HG03442 (cell line): ENCODE results near the gene SS18L1.
A peak's percentile ranks its signal among the peaks of the same experiment; 100 is the strongest.
"Not testable (repeated sequence)": the region's sequence is repeated elsewhere in the genome, so short reads cannot be mapped to it uniquely, and the experiment has no call there.

Experiments used
- ATAC-seq: cut with Tn5 transposase; IDR thresholded peaks from one replicate; pipeline ENCODE4 v1.9.1; 2021; ENCODE audit warnings: mild to moderate bottlenecking, moderate library complexity; ENCODE audit not compliant: unreplicated experiment

SS18L1 gene

GRCh38 chr20:62143081-62143956 lies at the start of gene SS18L1, which contains the start of gene PSMA7:
Gene SS18L1, plus strand, starts transcription at chr20:62143769. Its CDS starts 52 bp downstream, at chr20:62143821.
Gene PSMA7, minus strand, starts transcription at chr20:62143394. Its CDS starts 91 bp downstream, at chr20:62143303.
- peak; percentile 68 for ATAC-seq

DNA sequence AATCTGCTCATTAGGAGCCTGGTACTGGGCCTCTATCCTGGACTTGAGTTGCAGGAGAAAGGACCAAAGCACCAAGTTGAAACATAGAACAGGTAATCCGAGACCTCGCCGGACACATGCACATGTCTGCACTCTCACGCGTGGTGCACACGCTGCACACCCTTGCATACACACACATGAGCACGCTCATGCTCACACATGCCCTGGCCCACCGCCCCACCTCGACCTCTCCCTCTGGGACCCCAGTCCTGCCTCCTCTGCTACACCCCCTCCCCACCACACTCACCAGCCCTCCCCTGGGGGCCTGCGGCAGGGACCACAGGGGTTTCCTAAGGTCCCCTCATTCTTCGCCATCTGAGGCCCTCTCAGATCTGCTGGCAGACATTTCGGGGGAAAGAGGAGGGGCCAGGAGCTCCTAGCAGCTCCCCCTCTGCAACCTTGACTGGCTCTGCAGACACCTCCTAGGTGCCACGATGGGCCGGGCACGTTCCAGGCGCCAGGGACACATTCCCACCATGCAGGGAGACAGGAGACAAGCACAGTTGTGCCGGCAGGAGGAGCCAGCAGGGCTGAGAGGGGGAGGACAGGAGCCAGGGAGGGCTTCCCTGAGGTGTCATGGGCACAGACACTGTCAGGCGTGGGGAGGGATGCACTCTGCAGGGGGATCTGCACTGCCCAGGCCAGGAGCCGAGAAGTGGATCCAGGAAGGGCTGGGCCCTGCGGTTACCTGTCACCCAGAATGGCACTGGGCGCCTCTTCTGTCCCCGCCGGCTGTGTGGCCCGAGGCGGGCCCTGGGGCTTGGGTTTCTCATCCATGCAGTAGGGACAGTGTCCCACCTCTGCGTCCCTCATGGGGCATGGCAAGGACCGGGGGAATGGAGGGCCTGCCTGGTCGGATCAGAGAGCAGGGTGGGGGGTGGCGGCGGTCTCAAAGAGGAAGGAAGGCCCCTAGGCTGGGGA lies 46.9 kb upstream of the SS18L1 start:
- ATAC-seq: no peak

DNA sequence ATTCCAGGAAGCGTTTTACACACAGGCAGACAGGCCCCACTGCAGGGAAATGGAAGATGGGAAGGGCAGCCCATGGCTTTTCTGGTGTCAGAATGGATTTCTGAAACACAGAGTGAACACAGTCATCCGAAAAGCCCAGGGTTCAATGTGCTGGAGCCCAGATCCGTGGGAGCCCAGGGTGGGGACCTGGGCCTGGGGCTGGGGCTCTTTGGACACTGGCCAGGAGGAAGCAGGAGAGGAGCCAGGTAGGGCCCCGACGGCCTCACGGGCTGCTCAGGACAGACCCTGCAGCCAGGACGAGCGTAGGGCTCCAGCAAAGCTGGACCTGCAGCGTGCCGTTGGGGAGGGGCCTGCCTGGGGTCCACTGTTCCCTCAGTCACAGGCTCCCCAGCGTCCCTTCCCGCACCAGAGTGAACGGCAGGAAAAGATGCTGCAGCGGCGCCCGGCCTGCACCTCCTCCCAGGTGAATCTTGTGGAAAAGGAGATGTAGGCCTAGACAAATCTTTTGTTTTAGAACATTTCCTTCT lies 45.6 kb upstream of the SS18L1 start:
- ATAC-seq: no peak

DNA sequence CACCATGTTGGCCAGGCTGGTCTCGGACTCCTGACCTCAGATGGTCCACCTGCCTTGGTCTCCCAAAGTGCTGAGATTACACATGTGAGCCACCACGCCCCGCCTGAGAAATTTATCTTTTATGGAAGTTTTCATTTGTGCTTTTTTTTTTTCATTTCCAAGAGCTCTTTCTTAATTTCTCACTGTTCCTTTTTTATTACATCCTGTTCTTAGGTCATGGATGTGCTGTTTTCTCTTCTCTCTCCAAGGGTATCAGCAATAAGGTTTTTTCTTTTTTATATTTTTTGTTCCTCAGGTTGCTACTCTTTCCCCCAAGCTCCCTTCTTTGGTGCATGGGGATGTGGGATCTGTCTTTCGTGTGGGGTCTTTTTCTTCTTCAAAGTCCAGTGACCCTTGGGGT lies 42.5 kb upstream of the SS18L1 start:
- ATAC-seq: no peak

DNA sequence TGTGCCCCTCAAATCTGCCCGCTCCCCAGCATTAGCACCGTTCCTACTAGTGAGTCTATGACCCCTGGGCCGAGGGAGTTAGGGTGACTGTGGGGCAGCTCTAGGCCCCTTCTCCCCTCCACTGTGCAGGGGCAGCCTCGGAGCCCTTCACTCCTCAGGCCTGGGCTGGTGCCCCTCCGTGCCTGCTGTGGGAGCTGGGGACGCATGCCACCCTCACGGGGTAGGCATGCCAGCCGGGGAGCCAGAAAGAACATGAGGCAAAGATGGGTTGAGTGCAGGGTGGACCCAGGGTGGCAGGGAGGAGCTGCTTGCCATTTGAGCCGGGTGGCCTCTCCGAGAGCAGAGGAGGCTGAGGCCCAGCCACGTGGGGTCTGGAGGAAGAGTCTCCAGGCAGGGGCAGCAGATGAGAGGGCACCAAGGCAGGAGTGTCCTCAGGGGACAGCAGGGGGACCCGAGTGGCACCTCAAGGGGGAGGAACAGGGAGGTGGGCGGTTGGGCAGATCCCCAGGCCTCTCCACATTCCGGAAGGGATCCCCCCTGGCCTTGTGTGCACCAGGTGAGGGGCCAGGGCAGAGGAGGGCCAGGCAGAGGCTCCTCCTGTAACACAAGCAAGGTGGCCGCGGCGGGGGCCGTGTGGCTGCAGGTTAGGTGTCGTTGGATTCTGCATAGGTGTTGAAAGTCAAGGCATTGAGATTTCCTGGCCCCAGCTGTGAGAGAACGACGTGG lies 39.9 kb upstream of the SS18L1 start:
- no peak for ATAC-seq

GRCh38 chr20:62104234-62104789 lies 39.3 kb upstream of the SS18L1 start:
- no peak for ATAC-seq

DNA sequence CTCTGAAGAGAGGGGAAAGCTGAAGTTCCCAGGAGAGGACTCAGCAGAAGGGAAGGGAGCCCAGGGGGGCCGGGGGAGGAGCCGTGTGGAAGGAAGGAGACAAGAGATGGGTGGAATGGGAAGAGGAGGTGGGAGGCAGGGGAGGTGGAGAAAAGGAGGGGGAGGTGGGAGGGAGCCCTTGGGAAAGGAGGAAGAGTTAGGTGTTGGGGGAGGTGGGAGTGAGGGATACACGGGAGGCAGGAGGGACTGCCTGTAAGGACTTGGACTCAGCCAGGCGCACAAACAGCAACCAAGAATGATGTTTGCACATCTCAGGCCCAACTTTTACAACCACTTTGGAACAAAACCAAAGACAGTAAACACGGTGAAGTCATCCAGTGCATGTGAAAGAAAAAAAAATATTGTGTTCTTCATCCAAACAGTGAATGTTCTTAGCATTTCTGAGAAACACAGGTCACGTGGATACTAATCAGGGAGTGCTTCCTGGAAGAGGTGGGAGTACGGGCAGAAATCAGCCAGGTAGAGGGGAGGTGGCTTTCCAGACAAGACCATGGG lies 38.7 kb upstream of the SS18L1 start:
- ATAC-seq: no peak

DNA sequence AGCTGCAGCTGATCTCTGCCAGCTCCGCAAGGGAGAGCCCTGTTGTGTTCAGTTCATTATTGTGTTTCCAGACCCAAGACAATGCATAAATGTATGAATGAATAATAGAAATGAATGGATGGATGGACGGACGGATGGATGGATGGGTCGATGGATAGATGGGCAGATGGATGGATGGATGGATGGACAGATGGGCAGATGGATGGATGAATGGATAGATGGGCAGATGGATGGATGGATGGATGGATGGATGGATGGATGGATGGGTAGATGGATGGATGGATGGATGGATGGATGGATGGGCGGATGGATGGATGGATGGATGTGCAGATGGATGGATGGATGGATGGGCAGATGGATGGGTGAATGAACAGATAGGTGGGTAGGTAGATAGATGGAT lies 38.0 kb upstream of the SS18L1 start:
- no peak for ATAC-seq

DNA sequence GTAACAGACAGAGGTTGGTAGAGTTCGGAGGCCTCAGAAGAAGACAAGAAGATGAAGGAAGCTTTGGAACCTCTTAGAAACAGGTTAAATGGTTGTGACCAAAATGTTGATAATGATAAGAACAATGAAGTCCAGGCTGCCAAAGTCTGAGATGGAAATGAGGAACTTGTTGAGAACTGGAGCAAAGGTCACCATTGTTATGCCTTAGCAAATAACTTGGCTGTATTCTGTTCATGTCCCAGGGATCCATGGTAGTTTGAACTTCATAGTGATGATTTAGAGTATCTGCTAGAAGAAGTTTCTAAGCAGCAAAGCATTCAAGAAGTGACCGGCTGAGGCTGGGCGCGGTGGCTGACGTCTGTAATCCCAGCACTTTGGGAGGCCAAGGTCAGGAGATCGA lies 32.4 kb upstream of the SS18L1 start:
- ATAC-seq: no peak

GRCh38 chr20:62112368-62112767 lies 31.2 kb upstream of the SS18L1 start:
- ATAC-seq: no peak

DNA sequence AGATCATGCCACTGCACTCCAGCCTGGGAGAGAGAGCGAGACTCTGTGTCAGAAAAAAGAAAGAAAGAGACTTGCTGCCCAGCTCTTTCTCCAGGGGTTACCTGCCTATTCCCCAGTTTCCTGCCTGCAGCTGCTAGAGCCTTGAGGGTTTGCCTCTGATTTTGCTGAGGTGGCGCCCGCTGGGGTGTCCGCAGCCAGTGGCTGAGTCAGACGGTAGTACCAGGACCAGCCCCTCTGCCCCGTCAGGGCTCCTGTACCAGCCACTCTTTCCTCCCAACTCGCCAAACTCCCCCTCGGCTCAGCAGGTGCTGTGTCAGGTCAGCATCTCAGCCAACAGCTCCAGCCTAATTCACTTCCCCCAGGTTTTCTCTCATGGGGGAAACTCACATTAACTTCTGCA lies 28.7 kb upstream of the SS18L1 start:
- ATAC-seq: no peak

- ATAC-seq: not testable (repeated sequence)
These were observed 27.7 kb upstream of the SS18L1 start for GRCh38 chr20:62115800-62116407.

- no peak for ATAC-seq
These were observed 26.8 kb upstream of the SS18L1 start for GRCh38 chr20:62116558-62117361.

DNA sequence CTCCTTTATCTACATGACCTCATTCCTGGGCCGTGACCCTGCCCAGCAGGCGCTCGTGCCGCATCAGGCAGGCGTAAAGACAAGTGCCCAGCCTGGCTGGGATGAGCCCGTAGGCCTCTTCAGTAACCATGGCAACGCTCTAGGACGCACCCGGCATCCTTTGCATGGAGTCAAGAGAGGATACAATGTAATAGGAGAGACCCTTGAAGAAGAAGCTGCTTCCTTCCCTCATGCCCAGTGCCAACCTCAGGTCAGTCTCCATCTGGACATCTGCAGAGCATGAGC lies 26.3 kb upstream of the SS18L1 start:
- no peak for ATAC-seq

DNA sequence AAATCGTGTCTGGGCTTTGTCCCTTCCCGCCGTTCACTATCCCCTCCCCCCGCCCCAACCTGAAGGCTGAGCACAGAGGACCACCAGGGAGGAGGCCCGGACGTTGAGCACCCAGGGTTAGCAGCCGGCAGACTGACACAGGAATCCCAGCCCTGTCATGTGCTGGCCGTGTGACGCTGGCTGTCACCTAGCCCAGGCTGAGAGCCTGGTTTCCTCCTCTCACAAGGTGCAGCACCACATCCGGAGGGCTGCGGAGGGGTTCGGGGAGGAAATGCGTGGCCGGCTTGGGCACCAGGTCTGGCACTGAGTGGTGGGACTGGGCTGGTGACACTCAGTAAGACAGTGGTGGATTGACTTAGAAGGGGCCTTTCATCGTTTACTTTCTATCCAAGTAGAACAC lies 25.9 kb upstream of the SS18L1 start:
- ATAC-seq: no peak

DNA sequence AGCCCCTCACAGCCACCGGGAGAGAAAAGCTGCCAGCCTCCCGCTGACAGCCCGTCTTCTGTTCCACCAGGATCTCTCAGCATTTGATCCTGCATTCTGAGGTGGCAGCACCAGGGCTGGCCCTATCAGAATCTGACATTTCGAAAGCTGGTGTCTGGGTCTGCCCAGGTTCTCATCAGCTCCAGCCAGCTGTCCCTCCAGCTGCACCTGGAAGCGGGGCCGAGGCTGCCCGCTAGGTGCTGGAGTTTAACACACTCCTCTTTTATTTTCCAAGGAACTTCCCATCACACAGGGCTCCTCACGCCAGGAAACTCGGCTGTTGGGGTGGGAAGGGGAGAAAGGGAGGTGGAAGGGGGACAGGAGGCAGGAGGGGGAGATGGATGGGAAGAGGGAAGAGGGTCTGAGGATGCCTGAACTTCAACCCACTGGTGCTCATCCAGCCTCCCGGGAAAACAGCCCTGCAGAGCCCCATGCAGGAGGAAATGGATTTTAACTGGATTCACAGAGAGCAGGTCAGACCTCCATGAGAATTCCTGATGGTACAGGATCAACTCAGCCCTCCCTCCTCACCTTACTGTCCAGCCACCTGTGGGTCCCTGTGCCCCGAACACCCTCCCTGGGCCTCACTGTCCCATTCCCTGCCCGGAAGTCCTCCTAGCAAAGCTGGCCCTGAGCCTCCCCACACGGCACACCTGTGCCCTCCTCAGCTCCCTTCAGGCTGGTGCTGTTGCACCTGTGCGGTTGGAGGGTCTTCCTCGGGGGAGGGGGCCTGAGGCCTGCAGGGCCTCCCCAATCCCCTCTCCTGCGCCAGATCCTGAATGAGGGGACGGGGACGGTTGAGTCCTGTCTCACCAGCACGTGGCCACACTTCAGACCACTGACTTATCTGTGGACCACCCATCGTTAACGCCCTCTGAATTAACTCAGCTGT lies 25.2 kb upstream of the SS18L1 start:
- no peak for ATAC-seq

- no peak for ATAC-seq
These were observed 24.5 kb upstream of the SS18L1 start for GRCh38 chr20:62119115-62119514.
